Left renal pelvis (tissue), 4 donors: Measurements from ENCODE around the gene NUP107. TPM values are rescaled to one million over a fixed set of nuclear protein-coding genes. Genes with fewer than 3 reads are reported as not detected.

ENCODE experiments used
- DNase-seq, 4 donors: peaks; one replicate each; pipeline ENCODE4 v3.0.0-alpha.2; 2013; ENCODE audit warnings: low read depth in 4 of 4, low spot score in 3 of 4
- polyA plus RNA-seq, 4 donors: library from polyadenylated mRNA; unstranded; fragments of 120-200 nt; gene quantifications; one replicate each; pipeline ENCODE4 v1.2.1, GENCODE V29; 2013; ENCODE audit not compliant: insufficient read length in 4 of 4

The NUP107 gene
- polyA plus RNA-seq, 4 donors = 59.0 to 81.0 (median 70.3) TPM

DNA sequence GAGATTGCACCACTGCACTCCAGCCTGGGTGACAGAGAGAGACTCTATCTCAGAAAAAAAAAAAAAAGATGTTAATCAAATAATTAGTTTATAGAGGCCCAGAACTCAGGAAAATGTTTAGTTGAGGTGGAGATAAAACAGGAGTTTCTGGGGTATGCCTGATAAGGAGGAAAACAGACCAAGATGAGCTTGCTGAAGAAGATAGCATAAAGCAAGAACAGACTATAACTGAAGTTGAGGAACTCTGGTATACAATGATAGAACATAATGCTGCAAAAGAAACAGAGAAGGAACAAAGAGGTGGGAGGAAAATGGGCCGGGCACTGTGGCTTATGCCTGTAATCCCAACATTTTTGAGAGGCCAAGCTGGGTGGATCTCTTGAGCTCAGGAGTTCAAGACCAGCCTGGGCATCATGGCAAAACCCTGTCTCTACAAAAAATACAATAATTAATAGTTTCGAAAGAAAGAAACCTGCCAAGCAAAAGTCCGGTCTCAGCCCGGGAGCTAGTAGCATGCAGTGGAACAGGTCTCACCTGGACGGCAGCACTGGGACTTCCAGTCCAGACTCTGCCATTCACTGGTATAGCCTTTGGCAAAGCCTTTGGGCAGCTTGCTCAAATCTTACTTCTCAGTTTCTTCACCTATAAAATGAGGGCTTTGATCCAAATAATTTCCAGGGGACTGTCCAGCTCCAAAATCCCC is 84.6 kb downstream of the NUP107 start:
- DNase-seq = no peak

DNA sequence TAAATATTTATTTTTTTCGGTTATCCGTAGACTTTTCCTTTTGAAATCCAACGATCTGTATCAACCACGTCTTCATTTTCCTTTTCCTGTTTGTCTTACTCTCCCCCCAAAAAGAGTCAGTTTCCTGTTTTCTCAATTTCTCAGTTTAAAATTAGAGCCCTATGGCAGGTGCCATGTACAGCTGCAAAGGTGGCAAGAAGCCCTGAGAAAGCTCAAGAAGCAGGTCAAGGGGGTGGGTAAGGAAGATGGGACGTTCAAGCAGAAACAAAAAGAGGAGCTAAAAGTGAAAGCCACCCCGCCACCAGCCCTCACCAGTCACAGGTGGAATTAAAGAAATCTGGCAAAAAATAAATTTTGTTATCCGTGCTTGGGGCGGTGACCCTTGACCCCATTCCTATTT is 85.9 kb downstream of the NUP107 start:
- no peak for DNase-seq

- DNase-seq = no peak
These were observed 86.8 kb downstream of the NUP107 start for GRCh38 chr12:68773582-68773981.

- no peak for DNase-seq
These were observed 88.4 kb downstream of the NUP107 start for GRCh38 chr12:68775121-68775630.

- DNase-seq = no peak
These were observed 90.3 kb downstream of the NUP107 start for GRCh38 chr12:68776976-68777610.

GRCh38 chr12:68779280-68779679 is 92.5 kb downstream of the NUP107 start:
- no peak for DNase-seq

DNA sequence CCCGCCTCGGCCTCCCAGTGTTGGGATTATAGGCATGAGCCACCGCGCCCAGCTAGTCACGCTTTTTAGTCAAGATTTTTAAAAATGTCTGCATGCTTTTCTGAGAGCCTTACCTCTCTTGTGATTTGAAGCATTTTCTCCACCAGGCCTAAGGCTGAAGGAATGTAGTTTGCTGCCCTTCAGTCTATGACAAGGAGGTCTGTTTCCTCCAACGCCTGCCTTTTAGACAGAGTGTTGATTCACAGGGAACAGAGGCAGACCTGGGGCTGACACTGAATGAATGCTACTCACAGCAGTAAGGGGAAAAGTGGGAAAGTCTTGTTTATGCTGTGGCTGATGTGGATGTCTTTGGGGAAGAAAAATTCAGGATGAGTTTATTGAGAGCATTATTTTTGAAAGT is 94.0 kb downstream of the NUP107 start:
- no peak for DNase-seq

- no peak for DNase-seq
These were observed 95.0 kb downstream of the NUP107 start for GRCh38 chr12:68781728-68782127.

- DNase-seq = no peak
These were observed 97.2 kb downstream of the NUP107 start for GRCh38 chr12:68784015-68784414.

DNA sequence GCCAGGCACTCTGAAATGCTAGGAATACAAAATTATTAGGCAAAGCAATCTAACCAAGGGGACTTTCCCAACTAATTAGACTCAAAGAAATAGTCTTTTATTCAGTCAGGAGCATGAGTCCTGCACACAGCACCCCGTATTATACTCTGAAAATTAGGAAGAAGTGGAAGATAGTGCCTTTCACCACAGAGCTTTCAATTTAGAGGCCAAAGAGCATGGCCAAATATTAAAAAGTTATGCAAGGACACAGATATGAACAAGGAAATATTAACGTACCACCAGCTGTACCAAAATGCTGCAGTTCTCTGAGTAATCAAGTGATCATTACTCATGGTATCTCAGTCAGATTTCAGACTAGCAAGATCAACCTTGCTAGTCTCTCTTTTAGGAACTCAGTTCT is 98.6 kb downstream of the NUP107 start:
- DNase-seq = no peak

DNA sequence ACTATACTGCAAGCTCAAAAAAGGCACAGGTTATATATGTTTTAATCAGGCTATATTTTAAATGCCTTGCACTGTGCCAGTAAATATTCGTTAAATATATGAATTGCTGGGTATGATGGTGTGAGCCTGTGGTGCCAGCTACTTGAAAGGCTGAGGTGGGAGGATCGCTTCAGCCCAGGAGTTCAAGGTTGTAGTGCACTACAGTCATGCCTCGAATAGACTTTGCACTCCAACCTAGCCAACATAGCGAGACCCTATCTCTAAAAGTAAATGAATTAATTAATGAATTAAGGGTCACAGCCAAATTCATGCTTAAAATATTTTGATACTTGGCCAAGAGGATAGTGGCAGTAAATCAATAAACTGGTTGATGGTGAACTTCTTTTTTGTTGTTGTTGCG is 99.0 kb downstream of the NUP107 start:
- no peak for DNase-seq

GRCh38 chr12:68786929-68787328 is 100.2 kb downstream of the NUP107 start:
- DNase-seq = no peak

- DNase-seq = no peak
These were observed 101.9 kb downstream of the NUP107 start for GRCh38 chr12:68788554-68789143.

GRCh38 chr12:68789144-68789878 is 102.5 kb downstream of the NUP107 start:
- no peak for DNase-seq

- DNase-seq = no peak
These were observed 103.5 kb downstream of the NUP107 start for GRCh38 chr12:68790081-68790951.

DNA sequence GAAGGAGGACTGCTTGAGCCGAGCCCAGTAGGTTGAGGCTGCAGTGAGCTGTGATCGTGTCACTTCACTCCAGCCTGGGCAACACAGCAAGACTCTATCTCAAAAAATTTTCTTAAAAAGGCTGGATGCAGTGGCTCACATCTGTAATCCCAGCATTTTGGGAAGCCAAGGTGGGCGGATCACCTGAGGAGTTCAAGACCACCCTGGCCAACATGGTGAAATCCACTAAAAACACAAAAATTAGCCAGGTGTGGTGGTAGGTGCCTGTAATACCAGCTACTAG is 104.1 kb downstream of the NUP107 start:
- DNase-seq = no peak

DNA sequence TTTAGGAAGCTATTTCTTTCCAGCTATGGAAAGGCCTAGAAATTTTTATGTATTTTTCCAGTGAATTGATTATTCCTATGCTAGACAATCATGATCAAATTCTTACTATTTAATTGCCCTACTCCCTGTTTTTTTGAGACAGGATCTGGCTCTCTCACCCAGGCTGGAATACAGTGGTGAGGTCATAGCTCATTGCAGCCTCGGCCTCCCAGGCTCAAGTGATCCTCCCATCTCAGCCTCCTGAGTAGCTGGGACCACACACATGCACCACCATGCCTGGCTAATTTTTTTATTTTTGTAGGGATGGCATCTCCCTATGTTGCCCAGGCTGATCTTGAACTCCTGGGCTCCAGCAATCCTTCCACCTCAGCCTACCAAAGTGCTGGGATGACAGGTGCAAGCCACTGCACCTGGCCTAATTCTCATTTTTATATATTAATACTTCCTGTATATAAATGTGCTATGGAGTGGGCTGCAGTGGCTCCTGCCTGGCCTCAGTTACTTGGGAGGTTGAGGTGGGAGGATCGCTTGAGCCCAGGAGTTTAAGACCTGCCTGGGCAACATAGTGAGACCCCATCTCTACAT is 105.2 kb downstream of the NUP107 start:
- no peak for DNase-seq

GRCh38 chr12:68792952-68793351 is 106.2 kb downstream of the NUP107 start:
- no peak for DNase-seq

DNA sequence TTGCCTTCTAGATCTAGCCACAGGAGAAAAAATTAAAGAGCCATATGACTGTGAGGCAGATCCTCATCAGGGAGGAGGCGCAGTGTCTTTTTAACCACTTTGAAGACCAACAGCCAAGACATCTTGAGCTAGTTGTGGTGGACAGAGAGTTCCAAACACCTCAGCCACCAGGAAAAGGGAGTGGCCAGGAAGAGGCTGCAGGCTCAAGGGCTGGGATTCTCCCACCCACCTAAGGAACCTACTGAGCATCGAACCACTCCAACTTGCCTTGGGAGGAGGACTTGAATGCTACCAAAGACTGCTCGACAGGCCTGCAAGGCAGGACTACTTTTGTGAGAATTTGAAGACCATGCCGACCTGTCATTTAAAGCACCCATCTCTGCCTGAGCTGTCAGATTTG is 106.7 kb downstream of the NUP107 start:
- no peak for DNase-seq

DNA sequence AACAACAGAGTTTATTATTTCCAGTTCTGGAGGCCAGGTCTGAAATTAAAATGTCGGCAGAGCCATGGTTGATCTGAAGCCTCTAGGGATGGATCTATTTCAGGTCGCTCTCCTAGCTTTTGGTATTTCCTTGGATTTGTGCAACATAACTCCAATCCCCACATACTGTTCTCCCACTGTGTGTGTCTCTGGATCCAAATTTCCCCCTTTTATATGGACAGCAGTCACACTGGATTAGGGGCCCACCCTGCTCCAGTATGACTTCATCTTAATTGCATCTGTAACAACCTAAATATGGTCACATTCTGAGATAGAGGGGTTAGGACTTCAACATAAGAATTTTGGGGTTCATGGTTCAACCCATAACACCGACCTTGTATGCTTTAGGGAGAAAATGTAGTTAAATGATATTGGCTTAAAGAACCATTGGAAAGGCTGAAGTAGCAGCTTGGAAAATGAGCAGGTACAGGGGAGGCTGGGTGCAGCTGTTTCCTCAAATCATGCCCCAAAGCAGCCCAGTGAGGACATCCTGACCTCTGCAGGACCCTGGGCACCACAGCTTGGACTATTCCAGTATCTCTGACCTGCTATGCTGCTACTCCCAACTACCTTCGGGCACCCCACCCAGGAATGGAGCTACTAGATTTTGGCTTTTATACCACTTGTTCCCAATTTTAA is 107.3 kb downstream of the NUP107 start:
- DNase-seq = no peak
